HepG2 (cell line): ENCODE data around the gene BIVM. TPM values are rescaled to one million over a fixed set of nuclear protein-coding genes. Genes with fewer than 3 reads are reported as not detected.

Source experiments
- ATAC-seq: fragments of 200-7000 bp; cut with Tn5 transposase; 3 replicates; pipeline ENCODE4 v1.9.1; 2020; ENCODE audit warnings: mild to moderate bottlenecking, moderate library complexity
- BruUV-seq: library from RNA; stranded (reverse); fragments of 400-500 nt; replicated peaks from 2 replicates; lab custom pipeline; 2021; lab: Mats Ljungman, UMichigan
- CTCF ChIA-PET: fragments of 300-600 bp; formaldehyde crosslinking; extraction: SDS; loops from one replicate; lab custom pipeline; 2021; ENCODE audit warnings: low total read pairs, inconsistent platforms, low intra/inter-chr PET ratio; lab: Yijun Ruan, JAX
- POLR2A ChIA-PET: fragments of 350-600 bp; sonication (Branson Sonifier 250); formaldehyde crosslinking; loops from one replicate; lab custom pipeline; 2020; ENCODE audit warnings: antibody characterized with exemption, inconsistent platforms; lab: Yijun Ruan, JAX
- DNase-seq: peaks from one replicate; pipeline ENCODE4 v3.0.0-alpha.2; 2015; ENCODE audit warnings: low spot score
- FAIRE-seq: peaks from 3 replicates; lab custom pipeline; 2011; peaks lifted over from hg19 to GRCh38; lab: Jason Lieb, UNC
- H2AFZ ChIP-seq: one replicate; pipeline ENCODE4 v1.6.1; 2011; ENCODE audit warnings: low read length, inconsistent platforms
- H3K27ac ChIP-seq: fragments of 300-600 bp; 3 replicates; pipeline ENCODE4 v1.8.0; 2011; ENCODE audit warnings: mixed run types, mild to moderate bottlenecking, mixed read lengths, low read length, inconsistent platforms; ENCODE audit not compliant: insufficient read depth; ENCODE audit errors: extremely low read length
- H3K27me3 ChIP-seq, 2 experiments: fragments of 200-600 bp in 1 of 2; 2 replicates in 1 of 2; 3 replicates in 1 of 2; pipeline versions ENCODE4 v1.6.0 to v1.8.0; 2011; ENCODE audit warnings: low read length in 2 of 2, mild to moderate bottlenecking in 2 of 2, moderate library complexity in 2 of 2, inconsistent platforms in 1 of 2; ENCODE audit not compliant: insufficient read depth in 2 of 2, control insufficient read depth in 1 of 2
- H3K36me3 ChIP-seq, 2 experiments: fragments of 200-600 bp in 1 of 2; replicated peaks in 1 of 2; 2 replicates in 1 of 2; 3 replicates in 1 of 2; pipeline versions ENCODE4 v1.5.1 to v1.8.0; 2011; ENCODE audit warnings: low read length in 2 of 2, inconsistent platforms in 1 of 2; ENCODE audit not compliant: insufficient read depth in 2 of 2, control insufficient read depth in 1 of 2
- H3K4me1 ChIP-seq: 2 replicates; pipeline ENCODE4 v1.5.1; 2012; ENCODE audit warnings: low read length, inconsistent platforms; ENCODE audit not compliant: insufficient read depth
- H3K4me2 ChIP-seq: 2 replicates; pipeline ENCODE4 v1.6.0; 2011; ENCODE audit warnings: low read depth, low read length, inconsistent platforms
- H3K4me3 ChIP-seq, 3 experiments: fragments of 200-600 bp in 1 of 3; sonication (generic), shearing (Covaris generic) in 1 of 3; replicated peaks in 1 of 3; 2 replicates each; pipeline ENCODE4 v1.5.1; 2011 to 2016; ENCODE audit warnings: low read length in 3 of 3, inconsistent platforms in 2 of 3, low read depth in 2 of 3, mild to moderate bottlenecking in 2 of 3, control low read depth in 1 of 3, mixed read lengths in 1 of 3; ENCODE audit not compliant: insufficient read depth in 1 of 3
- H3K79me2 ChIP-seq: one replicate; pipeline ENCODE4 v1.6.1; 2011; ENCODE audit warnings: low read length, inconsistent platforms; ENCODE audit not compliant: insufficient read depth
- H3K9ac ChIP-seq: 2 replicates; pipeline ENCODE4 v1.6.0; 2011; ENCODE audit warnings: mild to moderate bottlenecking, low read depth, low read length, inconsistent platforms; ENCODE audit not compliant: insufficient read depth
- H3K9me3 ChIP-seq: 2 replicates; pipeline ENCODE4 v1.5.1; 2012; ENCODE audit warnings: mild to moderate bottlenecking, low read length
- H4K20me1 ChIP-seq: 2 replicates; pipeline ENCODE4 v1.6.0; 2011; ENCODE audit warnings: inconsistent platforms, mild to moderate bottlenecking, low read length, moderate library complexity; ENCODE audit not compliant: insufficient read depth
- ATF7 ChIP-seq, 2 experiments: fragments of 450-650 bp in 1 of 2; sonication (generic) in 1 of 2; formaldehyde crosslinking in 1 of 2; IDR thresholded peaks; 2 replicates each; pipeline versions ENCODE4 v1.4.0 to v1.6.1; 2016 to 2020; ENCODE audit warnings: antibody characterized with exemption in 1 of 2, mild to moderate bottlenecking in 1 of 2, missing genetic modification reagents in 1 of 2
- HDAC2 ChIP-seq: sonication (generic); formaldehyde crosslinking; IDR thresholded peaks from 2 replicates; pipeline ENCODE4 v1.4.0; 2020; ENCODE audit warnings: missing genetic modification reagents
- HMG20A ChIP-seq: IDR thresholded peaks from 2 replicates; pipeline ENCODE4 v1.6.1; 2016; ENCODE audit warnings: borderline replicate concordance
- SP140L ChIP-seq: sonication (generic); formaldehyde crosslinking; IDR thresholded peaks from 2 replicates; pipeline ENCODE4 v1.4.0; 2020; ENCODE audit warnings: missing genetic modification reagents, borderline replicate concordance
- TSC22D2 ChIP-seq: sonication (generic); formaldehyde crosslinking; IDR thresholded peaks from 2 replicates; pipeline ENCODE4 v1.5.1; 2020; ENCODE audit warnings: missing genetic modification reagents, mild to moderate bottlenecking, borderline replicate concordance
- YEATS2 ChIP-seq: sonication (generic); formaldehyde crosslinking; IDR thresholded peaks from 2 replicates; pipeline ENCODE4 v1.4.0; 2020; ENCODE audit warnings: missing genetic modification reagents, borderline replicate concordance
- ZFP36 ChIP-seq: fragments of 150-350 bp; IDR thresholded peaks from 2 replicates; pipeline ENCODE4 v1.6.1; 2018; ENCODE audit warnings: borderline replicate concordance, low read length, low read depth; ENCODE audit not compliant: partially characterized antibody
- ZNF274 ChIP-seq: sonication (generic); formaldehyde crosslinking; IDR thresholded peaks from 2 replicates; pipeline ENCODE4 v1.5.1; 2020; ENCODE audit warnings: mild to moderate bottlenecking, missing genetic modification reagents
- ZNF446 ChIP-seq: sonication (generic); formaldehyde crosslinking; IDR thresholded peaks from 2 replicates; pipeline ENCODE4 v1.5.0; 2020; ENCODE audit warnings: mild to moderate bottlenecking, missing genetic modification reagents
- ZNF597 ChIP-seq: sonication (generic); formaldehyde crosslinking; IDR thresholded peaks from 2 replicates; pipeline ENCODE4 v1.5.0; 2020; ENCODE audit warnings: missing genetic modification reagents
- ZNF773 ChIP-seq: sonication (generic); formaldehyde crosslinking; IDR thresholded peaks from 2 replicates; pipeline ENCODE4 v1.4.0; 2020; ENCODE audit warnings: missing genetic modification reagents, borderline replicate concordance
- ZSCAN9 ChIP-seq: IDR thresholded peaks from 2 replicates; pipeline ENCODE4 v1.6.1; 2016; ENCODE audit warnings: borderline replicate concordance
- WGBS: methylation state at CpG from one replicate; pipeline ENCODE4 v1.1.6; 2017; ENCODE audit warnings: low lambda C conversion rate; 5-methylcytosine and 5-hydroxymethylcytosine counted together
- in situ Hi-C: cut with HindIII; loops from 2 replicates; pipeline ENCODE4 v1.10.0; 2017; ENCODE audit warnings: low pct_unique_long_range_greater_than_20kb; ENCODE audit not compliant: extremely low pct_ligation_motif_present
- intact Hi-C: fragments of 100-400 bp; cut with micrococcal nuclease; formaldehyde crosslinking; loops from one replicate; pipeline ENCODE4 v1.10.0; 2022; ENCODE audit not compliant: unreplicated experiment
- polyA plus RNA-seq, 8 experiments: library from polyadenylated mRNA; depleted of rRNA in 3 of 8; stranded (reverse) in 7 of 8; unstranded in 1 of 8; fragments of >200 nt; fragmentation: Illumina TruSeq in 4 of 8; extraction: Trizol in 4 of 8; gene quantifications; 2 replicates each; pipeline versions ENCODE4 v1.2.1 to v1.2.3, GENCODE V29; 2011 to 2016; ENCODE audit warnings: low read depth in 4 of 8, missing spikeins in 1 of 8, mixed read lengths in 1 of 8; ENCODE audit not compliant: insufficient read depth in 1 of 8
- total RNA-seq, 5 experiments: library from RNA; depleted of rRNA; stranded (reverse); fragments of >200 nt; fragmentation: Illumina TruSeq; extraction: Trizol; gene quantifications; 2 replicates each; pipeline ENCODE4 v1.2.3, GENCODE V29; 2016; ENCODE audit warnings: low read depth in 1 of 5
- TF ChIP-seq, protein P1 (sequence below): sonication (generic); formaldehyde crosslinking; IDR thresholded peaks from 2 replicates; pipeline ENCODE4 v1.4.0; 2020; ENCODE audit warnings: missing genetic modification reagents

Gene BIVM
- total and polyA plus RNA-seq, 2 of the 13 experiments (the other 11 are each of a cell fraction or from before 2014, with no cell fraction given), result 10.4 to 15.8 TPM

DNA sequence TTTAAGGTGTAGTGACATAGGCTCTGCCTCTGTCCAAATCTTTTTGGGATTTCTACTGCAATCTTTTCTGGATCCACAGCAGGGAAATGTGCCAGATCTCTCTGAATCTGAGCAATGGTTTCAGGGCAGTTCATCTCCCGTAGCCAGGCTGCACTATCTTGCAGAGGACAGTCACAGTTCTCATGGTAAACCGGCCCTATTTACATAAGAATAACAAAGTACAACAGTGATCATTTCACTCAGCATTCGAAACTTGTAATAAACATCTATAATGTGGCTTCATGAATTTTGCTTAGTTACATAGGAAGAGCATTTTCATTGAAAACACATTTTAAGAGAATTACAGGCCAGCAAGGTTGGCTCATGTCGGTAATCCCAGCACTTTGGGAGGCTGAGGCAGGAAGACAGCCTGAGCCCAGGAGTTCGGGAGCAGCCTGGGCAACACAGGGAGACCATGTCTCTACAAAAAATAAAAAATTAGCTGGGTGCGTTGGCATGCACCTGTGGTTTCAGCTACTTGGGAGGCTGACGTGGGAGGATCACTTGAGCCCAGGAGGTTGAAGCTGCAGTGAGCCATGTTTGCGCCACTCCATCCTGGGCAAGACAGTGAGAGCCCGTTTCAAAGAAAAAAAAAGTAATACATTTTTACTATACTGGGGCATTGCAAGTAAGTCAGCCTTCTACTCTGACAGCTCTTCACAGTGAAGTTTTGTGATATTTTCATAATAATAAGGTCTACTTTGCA lies 5.1 kb upstream of the BIVM start:
- WGBS, result 95% methylated on average over 8 of the region's 9 CpGs
- no peak for ATAC-seq
- Histone ChIP-seq H3K79me2 (peaks cover 6% of the 10 kb centered on the region), H3K9ac (no peak overlapping the region), H3K9me3 (no peaks in the 10 kb centered on the region), H3K4me3 (no peak overlapping the region), H3K27me3 (no peaks in the 10 kb centered on the region; a peak in 1 of 5 replicates), H3K4me1 (peaks cover 11% of the 10 kb centered on the region), H2AFZ (no peak overlapping the region), H4K20me1 (no peaks in the 10 kb centered on the region)
- BruUV-seq, result no TSS peak
- no peak for DNase-seq
- no peak for TF ChIP-seq ZNF446 (CRISPR knock-in tag)
- no peak for TF ChIP-seq ZNF274 (CRISPR knock-in tag)
- no peak for TF ChIP-seq ZFP36
- TF ChIP-seq ATF7 (IDR thresholded peaks at IDR 0.05), result no peak
- no peak for TF ChIP-seq ATF7 (CRISPR knock-in tag; IDR thresholded peaks at IDR 0.05)
- TF ChIP-seq, all 625 proteins: peak for 0
- Histone ChIP-seq H3K27ac (no peak overlapping the region), H3K36me3 (peaks cover 2 to 9% of the 10 kb centered on the region in 2 experiments; a peak in 3 of 5 replicates), H3K4me2 (no peak overlapping the region)
- intact Hi-C loops, result no loop called here
- FAIRE-seq, result no peak
- ChIA-PET CTCF (no interaction called here), POLR2A (no interaction called here)
- in situ Hi-C loops, result no loop called here

GRCh38 chr13:102799426-102800144 lies 666 bp downstream of the BIVM start:
- in situ Hi-C loops, result no loop called here
- FAIRE-seq (no peak), ATAC-seq (peak; percentile 46), DNase-seq (no peak)
- ChIA-PET POLR2A (interaction anchor here (1.0 to 3.6 kb wide), 4 partner anchors 29 to 203 kb away, joined by 4 to 21 read pairs (median 8); partner anchors contain the start of gene ERCC5), CTCF (interaction anchor here (1.4 to 2.0 kb wide), 3 partner anchors 48 to 219 kb away, joined by 4 to 9 read pairs (median 6); no protein-coding TSS in a partner anchor)
- Histone ChIP-seq H3K27ac (peak overlapping the region; percentile 78), H3K4me1 (peaks cover 24% of the 10 kb centered on the region), H3K36me3 (no peaks in the 10 kb centered on the region; a peak in 1 of 5 replicates), H4K20me1 (no peaks in the 10 kb centered on the region), H3K27me3 (no peaks in the 10 kb centered on the region; a peak in 1 of 5 replicates), H3K9me3 (no peaks in the 10 kb centered on the region), H2AFZ (no peak overlapping the region), H3K4me2 (peak overlapping the region; percentile 74), H3K4me3 (peak overlapping the region; percentile 70 to 89 (median 83)), H3K79me2 (peaks cover 28% of the 10 kb centered on the region), H3K9ac (peak overlapping the region; percentile 87)
- 2% methylated on average over 15 of the region's 69 CpGs for WGBS
- intact Hi-C loops, result loop anchor here (1.0 kb wide), 5 partner anchors 28 to 219 kb away; no protein-coding TSS in a partner anchor
- BruUV-seq, result no TSS peak
- TF ChIP-seq ZSCAN9 (0 out of 2 replicates have a peak, but pooled peaks have one; percentile 23), HMG20A (CRISPR knock-in tag) (no peak), ZNF773 (CRISPR knock-in tag) (no peak), ZNF597 (CRISPR knock-in tag) (no peak), HDAC2 (CRISPR knock-in tag) (0 out of 2 replicates have a peak, but pooled peaks have one; percentile 2), TSC22D2 (CRISPR knock-in tag) (no peak), SP140L (CRISPR knock-in tag) (no peak), YEATS2 (CRISPR knock-in tag) (0 out of 2 replicates have a peak, but pooled peaks have one; percentile 38)
- TF ChIP-seq, protein P1, sequence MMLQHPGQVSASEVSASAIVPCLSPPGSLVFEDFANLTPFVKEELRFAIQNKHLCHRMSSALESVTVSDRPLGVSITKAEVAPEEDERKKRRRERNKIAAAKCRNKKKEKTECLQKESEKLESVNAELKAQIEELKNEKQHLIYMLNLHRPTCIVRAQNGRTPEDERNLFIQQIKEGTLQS (CRISPR knock-in tag), result no peak
